Myometrial cell (primary cell): ENCODE data around the gene USP16. TPM values are rescaled to one million over a fixed set of nuclear protein-coding genes. Genes with fewer than 3 reads are reported as not detected.

Experiments used
- total RNA-seq: library from RNA; depleted of rRNA; stranded (reverse); fragments of >200 nt; gene quantifications from 2 replicates; pipeline ENCODE4 v1.2.3, GENCODE V29; 2015

USP16 gene
- 26.8 and 38.1 TPM in 2 replicates for total RNA-seq

GRCh38 chr21:29024474-29025327 is at the start of gene USP16:
TSS of gene USP16 (plus strand) at chr21:29024668. CDS start at chr21:29027914, 3,246 bp downstream.

GRCh38 chr21:28992526-28993292 is 31.8 kb upstream of the USP16 start, which contains the start of gene LTN1:
TSS of gene LTN1 (minus strand) at chr21:28992877. CDS start at chr21:28992805, 72 bp downstream.

GRCh38 chr21:29073222-29074006 is 48.9 kb downstream of the USP16 start, which contains the start of gene CCT8:
TSS of gene CCT8 (minus strand) at chr21:29073648. CDS start at chr21:29073590, 58 bp downstream.

Other genes with a start within 250 kb of the USP16 start
- 18.5 and 24.5 TPM in 2 replicates for gene LTN1, start 31.8 kb upstream of the USP16 start, total RNA-seq
- gene RWDD2B, start 5.3 kb upstream of the USP16 start, total RNA-seq, result 24.5 and 32.6 TPM in 2 replicates
- gene CCT8, start 49.0 kb downstream of the USP16 start, total RNA-seq, result 273 and 279 TPM in 2 replicates
- gene MAP3K7CL, start 106.0 kb downstream of the USP16 start, total RNA-seq, result 7.8 and 23.6 TPM in 2 replicates